ENCODE results near the gene PSME1. TPM values are rescaled to one million over a fixed set of nuclear protein-coding genes. Genes with fewer than 3 reads are reported as not detected.
A peak's percentile ranks its signal among the peaks of the same experiment; 100 is the strongest.

Gene PSME1
- total and polyA plus RNA-seq, 2 of the 13 experiments (the other 11 are each of a cell fraction or from before 2014, with no cell fraction given) = 159 to 608 TPM

DNA sequence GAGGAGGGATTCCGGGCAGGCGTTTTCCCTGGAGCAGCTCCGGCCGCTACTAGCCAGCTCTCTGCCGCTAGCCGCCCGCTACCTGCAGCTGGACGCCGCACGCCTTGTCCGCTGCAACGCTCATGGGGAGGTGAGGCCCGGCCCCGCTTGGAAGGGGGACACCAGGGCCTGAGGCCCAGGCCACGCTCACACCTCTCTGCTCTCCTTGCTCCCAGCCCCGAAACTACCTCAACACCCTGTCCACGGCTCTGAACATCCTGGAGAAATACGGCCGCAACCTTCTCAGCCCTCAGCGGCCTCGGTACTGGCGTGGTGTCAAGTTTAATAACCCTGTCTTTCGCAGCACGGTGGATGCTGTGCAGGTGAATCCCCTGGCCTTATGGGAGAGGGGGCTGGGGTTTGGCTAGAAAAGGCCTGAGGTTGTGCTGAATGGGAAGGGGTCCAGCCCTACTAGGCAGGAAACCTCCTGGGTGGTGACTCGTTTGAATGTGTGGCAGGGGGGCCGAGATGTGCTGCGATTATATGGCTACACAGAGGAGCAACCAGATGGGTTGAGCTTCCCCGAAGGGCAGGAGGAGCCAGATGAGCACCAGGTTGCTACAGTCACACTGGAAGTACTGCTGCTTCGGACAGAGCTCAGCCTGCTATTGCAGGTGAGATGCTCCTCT lies 11.9 kb downstream of the PSME1 start (continued):
- TF ChIP-seq ARID2 (CRISPR knock-in tag; IDR thresholded peaks at IDR 0.05; ENCODE audit: borderline replicate concordance) = peak; percentile 7; the same call in 1 of the 2 replicates
- TF ChIP-seq PAXIP1 (CRISPR knock-in tag; conservative IDR thresholded peaks at IDR 0.05) = no peak
- TF ChIP-seq, protein P1, sequence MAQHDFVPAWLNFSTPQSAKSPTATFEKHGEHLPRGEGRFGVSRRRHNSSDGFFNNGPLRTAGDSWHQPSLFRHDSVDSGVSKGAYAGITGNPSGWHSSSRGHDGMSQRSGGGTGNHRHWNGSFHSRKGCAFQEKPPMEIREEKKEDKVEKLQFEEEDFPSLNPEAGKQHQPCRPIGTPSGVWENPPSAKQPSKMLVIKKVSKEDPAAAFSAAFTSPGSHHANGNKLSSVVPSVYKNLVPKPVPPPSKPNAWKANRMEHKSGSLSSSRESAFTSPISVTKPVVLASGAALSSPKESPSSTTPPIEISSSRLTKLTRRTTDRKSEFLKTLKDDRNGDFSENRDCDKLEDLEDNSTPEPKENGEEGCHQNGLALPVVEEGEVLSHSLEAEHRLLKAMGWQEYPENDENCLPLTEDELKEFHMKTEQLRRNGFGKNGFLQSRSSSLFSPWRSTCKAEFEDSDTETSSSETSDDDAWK (CRISPR knock-in tag; IDR thresholded peaks at IDR 0.05) = no peak
- TF ChIP-seq ZNF598 (CRISPR knock-in tag; IDR thresholded peaks at IDR 0.05; ENCODE audit: borderline replicate concordance) = peak; percentile 93
- TF ChIP-seq, protein P2, sequence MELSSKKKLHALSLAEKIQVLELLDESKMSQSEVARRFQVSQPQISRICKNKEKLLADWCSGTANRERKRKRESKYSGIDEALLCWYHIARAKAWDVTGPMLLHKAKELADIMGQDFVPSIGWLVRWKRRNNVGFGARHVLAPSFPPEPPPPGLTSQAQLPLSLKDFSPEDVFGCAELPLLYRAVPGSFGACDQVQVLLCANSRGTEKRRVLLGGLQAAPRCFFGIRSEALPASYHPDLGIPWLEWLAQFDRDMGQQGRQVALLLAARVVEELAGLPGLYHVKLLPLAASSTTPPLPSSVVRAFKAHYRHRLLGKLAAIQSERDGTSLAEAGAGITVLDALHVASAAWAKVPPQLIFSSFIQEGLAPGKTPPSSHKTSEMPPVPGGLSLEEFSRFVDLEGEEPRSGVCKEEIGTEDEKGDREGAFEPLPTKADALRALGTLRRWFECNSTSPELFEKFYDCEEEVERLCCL (CRISPR knock-in tag; IDR thresholded peaks at IDR 0.05; ENCODE audit: borderline replicate concordance) = peak; percentile 75; the same call in 1 of the 2 replicates
- TF ChIP-seq ZFP36 (IDR thresholded peaks at IDR 0.05; ENCODE audit: borderline replicate concordance, low read depth, low read length, partially characterized antibody) = no peak
- 0 out of 2 replicates have a peak, but pooled peaks have one; percentile 31 for TF ChIP-seq ATAD3A (CRISPR knock-in tag; IDR thresholded peaks at IDR 0.05)
- TF ChIP-seq PAX8 (CRISPR knock-in tag; IDR thresholded peaks at IDR 0.05; ENCODE audit: borderline replicate concordance) = peak; percentile 46; the same call in 1 of the 2 replicates
- no peak for TF ChIP-seq SETDB1 (CRISPR knock-in tag; IDR thresholded peaks at IDR 0.05; ENCODE audit: borderline replicate concordance)
- TF ChIP-seq, protein P3, sequence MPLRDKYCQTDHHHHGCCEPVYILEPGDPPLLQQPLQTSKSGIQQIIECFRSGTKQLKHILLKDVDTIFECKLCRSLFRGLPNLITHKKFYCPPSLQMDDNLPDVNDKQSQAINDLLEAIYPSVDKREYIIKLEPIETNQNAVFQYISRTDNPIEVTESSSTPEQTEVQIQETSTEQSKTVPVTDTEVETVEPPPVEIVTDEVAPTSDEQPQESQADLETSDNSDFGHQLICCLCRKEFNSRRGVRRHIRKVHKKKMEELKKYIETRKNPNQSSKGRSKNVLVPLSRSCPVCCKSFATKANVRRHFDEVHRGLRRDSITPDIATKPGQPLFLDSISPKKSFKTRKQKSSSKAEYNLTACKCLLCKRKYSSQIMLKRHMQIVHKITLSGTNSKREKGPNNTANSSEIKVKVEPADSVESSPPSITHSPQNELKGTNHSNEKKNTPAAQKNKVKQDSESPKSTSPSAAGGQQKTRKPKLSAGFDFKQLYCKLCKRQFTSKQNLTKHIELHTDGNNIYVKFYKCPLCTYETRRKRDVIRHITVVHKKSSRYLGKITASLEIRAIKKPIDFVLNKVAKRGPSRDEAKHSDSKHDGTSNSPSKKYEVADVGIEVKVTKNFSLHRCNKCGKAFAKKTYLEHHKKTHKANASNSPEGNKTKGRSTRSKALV (CRISPR knock-in tag; IDR thresholded peaks at IDR 0.05) = no peak
- TF ChIP-seq ZNF143 (CRISPR knock-in tag; IDR thresholded peaks at IDR 0.05) = peak; percentile 26; the same call in 1 of the 2 replicates
- peak; percentile 61; the same call in 1 of the 2 replicates for TF ChIP-seq ZNF713 (CRISPR knock-in tag; IDR thresholded peaks at IDR 0.05)
- TF ChIP-seq GATA4 (IDR thresholded peaks at IDR 0.05; ENCODE audit: borderline replicate concordance, low read depth) = no peak
- no peak for TF ChIP-seq MTERF4 (CRISPR knock-in tag; IDR thresholded peaks at IDR 0.05)
- TF ChIP-seq KMT2A (CRISPR knock-in tag; IDR thresholded peaks at IDR 0.05) = peak; percentile 52; the same call in 1 of the 2 replicates
- TF ChIP-seq, protein P4, sequence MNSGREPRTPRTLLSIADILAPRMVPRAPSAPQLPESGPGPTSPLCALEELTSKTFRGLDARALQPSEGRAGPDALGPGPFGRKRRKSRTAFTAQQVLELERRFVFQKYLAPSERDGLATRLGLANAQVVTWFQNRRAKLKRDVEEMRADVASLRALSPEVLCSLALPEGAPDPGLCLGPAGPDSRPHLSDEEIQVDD (CRISPR knock-in tag; IDR thresholded peaks at IDR 0.05; ENCODE audit: borderline replicate concordance) = peak; percentile 75; the same call in 1 of the 2 replicates
- TF ChIP-seq MEF2D (CRISPR knock-in tag; IDR thresholded peaks at IDR 0.05) = peak; percentile 79
- TF ChIP-seq IKZF4 (CRISPR knock-in tag; IDR thresholded peaks at IDR 0.05; ENCODE audit: borderline replicate concordance, low read depth, not compliant biosample characterization) = peak; percentile 33

Measured in HepG2 (cell line).